GM21390 (cell line): Measurements from ENCODE around the gene GDPD3.

ENCODE experiments used
- ATAC-seq: cut with Tn5 transposase; IDR thresholded peaks from one replicate; pipeline ENCODE4 v1.9.1; 2021; ENCODE audit not compliant: unreplicated experiment

Gene GDPD3

GRCh38 chr16:30060836-30061554 is 52.3 kb downstream of the GDPD3 start:
- no peak for ATAC-seq

DNA sequence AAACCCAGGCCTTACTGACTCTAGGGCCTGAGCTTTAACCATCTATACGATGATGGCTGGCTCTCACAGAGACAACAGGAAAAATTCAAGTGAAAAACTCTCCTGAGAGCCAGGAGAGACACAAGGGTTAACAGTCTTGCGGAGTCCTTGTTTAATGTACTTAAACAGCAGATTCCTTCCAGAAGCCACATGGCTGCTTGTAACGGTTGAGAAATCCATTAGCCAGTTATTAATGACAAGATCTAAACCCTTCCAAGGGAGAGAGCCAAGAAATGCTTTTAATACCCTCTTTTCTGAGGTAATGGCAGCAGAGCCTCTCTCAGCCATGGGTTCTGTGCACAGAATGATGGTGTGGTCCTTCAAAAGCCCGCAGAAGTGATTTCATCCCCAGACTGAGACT is 53.0 kb downstream of the GDPD3 start:
- no peak for ATAC-seq

DNA sequence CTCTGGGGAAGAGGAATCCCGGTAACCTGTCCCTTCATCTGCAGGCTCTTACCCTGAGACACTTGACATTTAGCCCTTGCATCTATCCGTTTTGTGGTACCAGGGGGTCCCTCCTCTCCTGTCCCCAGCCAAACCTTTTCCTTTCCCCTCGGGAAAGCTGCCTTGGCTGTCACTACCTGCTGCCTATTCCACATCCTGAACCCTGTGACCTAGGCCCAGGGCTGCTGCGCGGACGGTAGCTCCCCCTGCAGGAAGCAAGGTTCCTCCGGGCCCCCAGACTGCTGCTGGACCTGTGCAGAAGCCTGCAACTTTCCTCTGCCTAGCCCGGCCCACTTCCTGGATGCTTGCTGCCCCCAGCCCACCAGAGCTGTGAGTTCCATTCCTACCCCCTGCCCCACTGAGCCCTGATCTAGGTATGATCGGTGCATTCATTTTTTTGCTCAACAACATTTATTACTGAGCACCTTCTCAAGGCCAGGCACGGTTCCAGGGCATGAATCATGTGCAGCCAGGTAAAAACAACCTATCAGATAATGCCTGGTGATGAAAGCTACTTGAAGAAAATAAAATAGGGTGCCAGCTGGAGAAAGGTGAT is 58.3 kb downstream of the GDPD3 start:
- no peak for ATAC-seq
